Central memory CD8-positive, alpha-beta T cell (primary cell): ENCODE results near the gene SRRM1.
A peak's percentile ranks its signal among the peaks of the same experiment; 100 is the strongest.

ENCODE experiments used
- ATAC-seq: fragments of 150-1000 bp; cut with Tn5 transposase; replicated peaks from 2 replicates; pipeline ENCODE4 v1.10.0; 2022; ENCODE audit warnings: mild to moderate bottlenecking, moderate FRiP score, moderate number of reproducible peaks; ENCODE audit not compliant: poor library complexity, severe bottlenecking; ENCODE audit errors: extremely low read depth
- DNase-seq, 2 donors: peaks; one replicate each; pipeline ENCODE4 v3.0.0; 2021; ENCODE audit warnings: low spot score in 2 of 2
- H3K27ac Mint-ChIP-seq: one replicate; pipeline ENCODE4 v1.8.0; 2022; ENCODE audit warnings: low read depth, mild to moderate bottlenecking, moderate library complexity, mixed read lengths
- H3K27me3 Mint-ChIP-seq: one replicate; pipeline ENCODE4 v1.8.0; 2022; ENCODE audit warnings: mixed read lengths
- H3K36me3 Mint-ChIP-seq: one replicate; pipeline ENCODE4 v1.8.0; 2022; ENCODE audit warnings: mild to moderate bottlenecking, moderate library complexity, mixed read lengths; ENCODE audit not compliant: insufficient read depth
- H3K4me1 Mint-ChIP-seq: one replicate; pipeline ENCODE4 v1.8.0; 2022; ENCODE audit warnings: mixed read lengths
- H3K4me3 Mint-ChIP-seq: one replicate; pipeline ENCODE4 v1.8.0; 2022; ENCODE audit warnings: mild to moderate bottlenecking, moderate library complexity, mixed read lengths
- H3K9me3 Mint-ChIP-seq: one replicate; pipeline ENCODE4 v1.8.0; 2022; ENCODE audit warnings: mixed read lengths

SRRM1 gene

DNA sequence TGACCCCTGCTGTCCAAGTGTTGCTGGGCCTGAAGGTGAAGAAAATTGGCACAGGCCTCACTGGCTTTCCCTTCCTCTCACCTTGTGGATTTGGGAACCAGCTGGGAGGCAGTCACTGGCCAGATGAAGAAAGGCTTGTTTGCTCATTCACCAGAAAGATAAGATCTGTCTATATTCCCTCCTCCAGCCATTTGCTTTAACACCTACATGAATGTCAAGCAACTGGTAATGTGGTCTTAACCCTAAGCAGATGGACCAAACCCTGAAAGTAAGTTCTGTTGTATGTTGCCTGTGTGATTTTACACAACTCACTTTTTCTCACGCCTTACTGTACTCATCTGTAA is 10.3 kb upstream of the SRRM1 start:
- DNase-seq, result no peak
- no peak for ATAC-seq
- peaks cover 5% of the 10 kb centered on the region for H3K4me1 Mint-ChIP-seq
- no peak overlapping the region for H3K27ac Mint-ChIP-seq
- no peak overlapping the region for H3K4me3 Mint-ChIP-seq
- no peaks in the 10 kb centered on the region for H3K9me3 Mint-ChIP-seq
- no peaks in the 10 kb centered on the region for H3K36me3 Mint-ChIP-seq
- H3K27me3 Mint-ChIP-seq, result peaks cover 48% of the 10 kb centered on the region

DNA sequence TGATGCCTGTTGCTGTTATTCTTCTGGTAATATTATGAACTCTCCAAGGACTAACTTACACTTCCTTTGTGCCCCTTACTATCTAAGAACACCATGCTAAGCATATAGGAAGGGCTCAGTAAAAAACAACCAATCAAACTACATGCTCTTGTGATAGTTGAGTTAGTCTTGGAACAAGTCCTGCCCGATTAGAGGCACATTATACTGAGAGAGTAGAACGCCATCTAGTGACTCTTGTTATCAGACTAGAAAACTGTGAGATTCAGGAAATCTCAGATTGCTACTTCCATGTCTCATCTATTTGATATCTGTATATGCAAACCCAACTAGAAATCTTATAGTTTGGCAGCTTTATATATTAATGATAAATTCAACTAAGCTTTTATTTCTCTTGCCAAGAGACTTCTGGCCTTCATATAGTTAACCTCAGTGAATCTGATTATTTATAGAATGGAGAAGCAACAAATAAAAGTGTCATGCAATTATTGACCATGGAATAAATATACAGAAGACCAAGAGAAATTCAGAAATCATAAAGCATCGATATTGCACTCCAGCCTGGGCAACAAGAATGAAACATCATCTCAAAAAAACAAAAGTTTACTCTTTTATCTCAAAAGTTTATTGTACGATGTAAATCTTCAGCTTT is 7.8 kb upstream of the SRRM1 start:
- no peaks in the 10 kb centered on the region for H3K9me3 Mint-ChIP-seq
- ATAC-seq (no peak), DNase-seq (no peak)
- H3K4me3 Mint-ChIP-seq, result no peak overlapping the region
- H3K27me3 Mint-ChIP-seq, result peaks cover 26% of the 10 kb centered on the region
- peaks cover 5% of the 10 kb centered on the region for H3K4me1 Mint-ChIP-seq
- peaks cover 1% of the 10 kb centered on the region for H3K36me3 Mint-ChIP-seq
- no peak overlapping the region for H3K27ac Mint-ChIP-seq

DNA sequence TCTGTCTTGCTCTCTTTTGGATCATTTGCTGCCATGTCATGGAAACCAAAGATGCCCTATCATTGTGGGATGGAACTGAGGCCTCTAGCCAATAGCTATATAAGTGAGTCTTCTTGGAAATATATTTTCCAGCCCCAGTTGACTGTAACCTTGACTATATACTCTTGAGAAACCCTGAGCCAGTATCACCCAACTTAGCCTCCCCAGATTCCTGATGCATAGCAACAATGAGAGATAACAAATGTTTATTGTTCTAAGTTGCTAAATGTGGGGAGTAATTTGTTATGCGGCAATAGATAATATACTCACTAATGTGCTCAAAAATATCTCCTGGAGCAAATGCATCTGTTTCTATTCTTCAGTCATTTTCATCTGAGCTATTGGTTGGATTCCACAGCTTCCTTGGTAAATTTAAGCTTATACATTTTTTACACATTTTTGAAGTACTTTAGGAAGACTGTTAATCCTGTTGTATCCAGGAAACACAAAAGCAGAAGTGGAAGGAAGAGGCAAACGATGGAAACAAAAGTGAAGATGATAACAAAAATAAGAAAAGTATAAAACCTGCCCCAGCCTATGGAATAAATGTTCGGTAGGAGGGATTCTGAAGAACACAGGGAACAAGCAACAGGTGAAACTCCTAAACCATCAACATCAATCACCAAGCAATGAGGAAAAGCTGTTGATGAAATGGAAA is 6.3 kb upstream of the SRRM1 start:
- no peaks in the 10 kb centered on the region for H3K9me3 Mint-ChIP-seq
- H3K27me3 Mint-ChIP-seq, result peaks cover 15% of the 10 kb centered on the region
- ATAC-seq (no peak), DNase-seq (no peak)
- peaks cover 10% of the 10 kb centered on the region for H3K36me3 Mint-ChIP-seq
- no peak overlapping the region for H3K4me3 Mint-ChIP-seq
- peaks cover 13% of the 10 kb centered on the region for H3K4me1 Mint-ChIP-seq
- H3K27ac Mint-ChIP-seq, result no peak overlapping the region

DNA sequence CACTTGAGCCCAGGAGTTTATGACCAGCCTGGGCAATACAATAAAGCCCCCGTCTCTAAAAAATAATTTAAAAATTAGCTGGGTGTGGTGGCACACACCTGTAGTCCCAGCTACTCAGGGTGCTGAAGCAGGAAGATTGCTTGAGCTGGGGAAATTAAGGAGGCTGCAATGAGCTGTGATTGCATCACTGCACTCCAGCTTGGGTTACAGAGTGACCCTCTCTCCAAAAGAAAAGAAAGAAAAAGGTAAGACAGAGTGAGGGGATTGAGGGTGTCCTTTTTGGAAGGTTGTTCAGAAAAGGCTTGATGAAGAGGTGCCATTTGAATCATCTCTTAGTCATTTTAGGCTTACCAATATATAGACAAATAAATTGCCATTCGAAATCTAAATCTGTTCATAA is 4.0 kb upstream of the SRRM1 start:
- Mint-ChIP-seq H3K27ac (peak overlapping the region; percentile 53), H3K4me1 (peaks cover 14% of the 10 kb centered on the region), H3K36me3 (peaks cover 17% of the 10 kb centered on the region), H3K9me3 (no peaks in the 10 kb centered on the region), H3K27me3 (no peaks in the 10 kb centered on the region), H3K4me3 (no peak overlapping the region)
- ATAC-seq (no peak), DNase-seq (no peak)

DNA sequence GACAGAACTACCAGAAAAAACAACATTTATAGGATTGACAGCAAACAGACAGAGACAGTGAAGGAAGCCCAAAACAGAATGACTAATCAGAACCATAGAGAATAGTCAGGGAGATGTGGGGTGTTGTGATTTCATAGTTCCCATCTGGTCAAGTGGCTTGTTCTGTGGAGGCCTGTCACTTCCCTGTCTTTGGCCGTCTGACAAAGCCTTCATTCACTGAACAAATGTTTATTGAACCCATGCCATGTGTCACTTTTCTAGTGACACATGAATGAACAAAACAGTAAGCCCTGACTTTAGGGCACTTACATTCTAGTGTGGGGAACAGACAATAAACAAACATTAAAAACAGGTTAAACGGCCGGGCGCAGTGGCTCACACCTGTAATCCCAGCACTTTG is 3.2 kb upstream of the SRRM1 start:
- H3K4me3 Mint-ChIP-seq, result peak overlapping the region; percentile 83

DNA sequence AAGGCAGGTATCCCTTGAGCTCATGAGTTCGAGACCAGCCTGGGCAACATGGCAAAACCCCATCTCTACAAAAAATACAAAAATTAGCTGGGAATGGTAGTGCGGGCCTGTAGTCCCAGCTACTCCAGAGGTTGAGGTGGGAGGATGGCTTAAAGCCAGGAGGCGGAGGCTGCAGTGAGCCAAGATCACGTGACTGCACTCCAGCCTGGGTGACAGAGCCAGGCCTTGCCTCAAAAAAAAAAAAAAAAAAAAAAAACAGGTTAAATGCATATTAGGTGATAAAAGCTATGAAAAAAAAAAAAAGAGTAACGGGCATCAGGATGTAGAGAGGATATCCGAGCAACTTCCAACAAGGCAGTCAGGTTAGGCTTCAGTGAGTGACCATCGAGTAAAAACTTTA is 2.8 kb upstream of the SRRM1 start:
- Mint-ChIP-seq H3K36me3 (peaks cover 17% of the 10 kb centered on the region), H3K4me1 (peaks cover 20% of the 10 kb centered on the region), H3K4me3 (peak overlapping the region; percentile 83), H3K9me3 (no peaks in the 10 kb centered on the region), H3K27me3 (no peaks in the 10 kb centered on the region), H3K27ac (peak overlapping the region; percentile 96)
- ATAC-seq (no peak), DNase-seq (no peak)

More for the DNA sequence above, 3.2 kb upstream of the SRRM1 start:
- H3K36me3 Mint-ChIP-seq, result peaks cover 17% of the 10 kb centered on the region
- H3K4me1 Mint-ChIP-seq, result peaks cover 20% of the 10 kb centered on the region
- H3K27me3 Mint-ChIP-seq, result no peaks in the 10 kb centered on the region
- no peak overlapping the region for H3K27ac Mint-ChIP-seq
- H3K9me3 Mint-ChIP-seq, result no peaks in the 10 kb centered on the region
- no peak for ATAC-seq
- DNase-seq, result no peak

DNA sequence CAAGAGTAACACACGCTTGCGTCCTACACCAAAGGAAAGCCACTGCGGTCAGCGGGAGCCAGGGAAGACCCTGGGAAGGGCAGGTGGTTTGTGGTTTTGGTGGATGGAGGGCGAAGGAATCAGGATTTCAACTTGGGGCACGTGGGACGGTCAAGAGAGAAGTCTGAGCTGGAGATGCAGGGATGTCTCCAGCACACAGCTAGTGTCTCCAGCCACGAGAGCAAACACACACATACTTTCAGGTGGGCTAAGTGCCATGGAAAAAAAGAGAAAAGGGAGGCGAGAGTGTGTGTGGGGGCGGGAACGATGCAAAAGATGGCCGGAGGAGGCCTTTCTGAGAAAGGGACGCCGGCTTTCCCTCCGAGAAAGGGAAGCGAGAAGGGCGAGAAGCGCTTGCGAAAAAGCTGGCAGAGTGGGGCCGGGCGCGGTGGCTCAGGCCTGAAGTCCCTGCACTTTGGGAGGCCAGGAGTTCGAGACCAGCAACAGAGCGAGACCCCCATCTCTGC is 1.4 kb upstream of the SRRM1 start:
- Mint-ChIP-seq H3K4me3 (peak overlapping the region; percentile 83), H3K27me3 (no peaks in the 10 kb centered on the region), H3K27ac (peak overlapping the region; percentile 96), H3K36me3 (peaks cover 31% of the 10 kb centered on the region), H3K9me3 (no peaks in the 10 kb centered on the region), H3K4me1 (peaks cover 26% of the 10 kb centered on the region)
- DNase-seq (peak in 1 of 2 donors; percentile 18), ATAC-seq (no peak)

DNA sequence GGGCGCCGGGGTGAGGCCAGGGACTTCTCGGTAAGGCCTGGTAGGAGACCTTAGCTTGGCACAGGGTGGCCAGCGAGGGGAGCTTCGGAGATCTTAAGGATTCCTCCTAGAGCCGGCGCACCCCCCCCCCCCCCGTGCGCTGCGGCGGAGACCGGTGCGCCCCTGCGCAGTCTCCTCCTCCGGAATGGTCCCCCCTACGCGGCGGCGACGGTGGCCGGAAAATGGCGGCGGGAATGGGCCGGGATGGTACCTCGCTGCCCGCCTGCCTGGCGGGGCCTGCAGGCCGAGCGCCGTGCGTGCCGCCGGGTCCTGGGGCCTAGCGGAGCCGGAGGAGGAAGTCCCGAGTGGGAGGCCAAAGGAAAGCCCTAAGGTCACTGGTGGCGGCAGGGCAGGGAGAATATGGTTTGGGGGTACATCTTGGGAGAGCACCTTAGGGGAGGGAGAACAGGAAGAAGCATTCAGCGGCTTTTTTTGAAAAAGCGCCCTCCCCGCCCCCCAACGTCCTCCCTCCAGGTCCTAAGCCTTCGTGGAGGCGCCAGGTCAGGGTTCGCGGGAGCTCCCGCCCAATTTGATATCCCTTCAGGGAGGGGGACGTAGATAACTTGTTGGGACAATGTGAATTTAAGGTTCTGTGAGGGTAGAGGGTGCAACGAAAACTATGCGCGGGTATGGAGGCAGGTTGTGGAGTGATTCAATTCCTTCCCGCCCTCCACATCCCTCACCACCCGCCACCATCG is 429 bp downstream of the SRRM1 start:
- Mint-ChIP-seq H3K27me3 (no peaks in the 10 kb centered on the region), H3K4me3 (peak overlapping the region; percentile 83), H3K27ac (peak overlapping the region; percentile 96), H3K36me3 (peaks cover 49% of the 10 kb centered on the region), H3K4me1 (peaks cover 30% of the 10 kb centered on the region), H3K9me3 (no peaks in the 10 kb centered on the region)
- DNase-seq (no peak), ATAC-seq (peak; percentile 5)

DNA sequence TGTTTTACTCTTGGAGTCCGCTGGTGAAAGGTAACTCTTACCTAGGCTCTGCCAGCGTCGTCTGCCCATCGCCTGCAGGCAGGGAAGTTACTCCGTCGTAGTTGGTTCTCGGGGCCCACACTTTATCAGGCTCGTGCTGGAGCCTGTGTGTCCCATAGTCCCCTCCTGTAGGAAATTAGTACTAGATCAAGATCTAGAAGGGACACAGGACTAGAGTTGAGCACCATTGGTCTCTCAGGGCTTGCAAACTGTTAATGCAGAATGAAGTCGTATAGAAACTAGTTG is 940 bp downstream of the SRRM1 start:
- Mint-ChIP-seq H3K27me3 (no peaks in the 10 kb centered on the region), H3K36me3 (peaks cover 54% of the 10 kb centered on the region)

DNA sequence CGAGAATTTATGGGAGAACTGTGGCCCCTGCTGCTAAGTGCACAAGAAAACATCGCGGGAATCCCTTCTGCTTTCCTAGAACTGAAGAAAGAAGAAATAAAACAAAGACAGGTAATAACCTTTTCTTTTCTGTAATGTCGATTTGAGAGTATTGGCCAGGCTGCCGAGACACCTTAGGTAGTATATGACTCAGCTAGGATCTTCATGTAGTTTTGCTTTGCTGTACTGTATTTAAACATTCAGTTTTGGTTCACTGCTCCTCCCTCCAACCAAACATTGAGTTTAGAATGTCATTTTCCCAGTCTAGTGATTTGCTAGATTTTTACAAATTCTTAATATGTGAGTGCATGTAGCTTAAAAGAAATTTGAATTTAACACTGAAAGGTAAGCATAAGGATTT is 5.8 kb downstream of the SRRM1 start:
- Mint-ChIP-seq H3K27ac (no peak overlapping the region), H3K9me3 (no peaks in the 10 kb centered on the region), H3K27me3 (no peaks in the 10 kb centered on the region), H3K4me1 (peaks cover 27% of the 10 kb centered on the region), H3K4me3 (no peak overlapping the region), H3K36me3 (peaks cover 82% of the 10 kb centered on the region)
- ATAC-seq, result no peak
- DNase-seq, result no peak

More for the DNA sequence above, 940 bp downstream of the SRRM1 start:
- Mint-ChIP-seq H3K4me3 (peak overlapping the region; percentile 83), H3K4me1 (peaks cover 30% of the 10 kb centered on the region), H3K9me3 (no peaks in the 10 kb centered on the region), H3K27ac (peak overlapping the region; percentile 78)
- no peak for DNase-seq
- ATAC-seq, result no peak

DNA sequence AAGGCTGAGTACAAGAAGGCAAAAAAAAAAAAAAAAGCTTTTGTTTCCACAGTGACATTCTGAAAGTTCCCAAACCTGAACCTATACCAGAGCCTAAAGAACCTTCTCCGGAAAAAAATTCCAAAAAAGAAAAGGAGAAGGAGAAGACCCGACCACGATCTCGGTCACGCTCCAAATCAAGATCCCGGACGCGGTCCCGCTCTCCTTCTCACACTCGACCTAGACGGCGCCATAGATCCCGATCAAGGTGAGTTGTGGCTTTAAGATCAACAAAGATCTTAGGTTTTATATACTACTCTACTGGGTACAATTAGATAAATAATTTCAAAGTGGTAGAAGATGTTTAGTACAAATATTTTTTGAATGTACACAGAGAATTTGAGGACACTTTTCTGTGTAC is 9.3 kb downstream of the SRRM1 start:
- Mint-ChIP-seq H3K4me1 (peaks cover 26% of the 10 kb centered on the region), H3K27me3 (no peaks in the 10 kb centered on the region), H3K36me3 (peaks cover 88% of the 10 kb centered on the region), H3K9me3 (no peaks in the 10 kb centered on the region), H3K27ac (no peak overlapping the region), H3K4me3 (no peak overlapping the region)
- ATAC-seq, result no peak
- DNase-seq, result no peak

DNA sequence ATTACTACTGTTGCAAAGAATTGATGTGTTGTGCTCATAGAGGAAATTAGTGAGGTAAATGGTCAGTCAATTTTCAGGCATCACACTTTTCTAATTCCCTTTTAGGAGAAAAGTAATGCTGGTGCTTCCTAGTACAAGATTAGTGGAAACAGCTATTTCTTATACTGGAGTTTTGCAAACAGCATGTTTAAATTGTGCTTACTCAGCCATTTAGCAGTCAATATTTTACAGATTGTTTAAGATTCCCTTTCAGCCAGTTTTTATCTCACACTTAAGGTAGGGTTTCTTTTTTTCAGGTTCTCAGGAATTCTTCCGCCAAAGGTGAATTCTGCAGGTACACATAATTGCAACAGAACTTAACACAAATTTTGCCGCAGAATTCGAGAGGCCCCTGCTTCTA is 10.9 kb downstream of the SRRM1 start:
- H3K9me3 Mint-ChIP-seq, result no peaks in the 10 kb centered on the region
- no peaks in the 10 kb centered on the region for H3K27me3 Mint-ChIP-seq
- H3K36me3 Mint-ChIP-seq, result peaks cover 86% of the 10 kb centered on the region
- no peak overlapping the region for H3K27ac Mint-ChIP-seq
- H3K4me1 Mint-ChIP-seq, result peaks cover 29% of the 10 kb centered on the region
- DNase-seq (no peak), ATAC-seq (no peak)
- H3K4me3 Mint-ChIP-seq, result no peak overlapping the region

DNA sequence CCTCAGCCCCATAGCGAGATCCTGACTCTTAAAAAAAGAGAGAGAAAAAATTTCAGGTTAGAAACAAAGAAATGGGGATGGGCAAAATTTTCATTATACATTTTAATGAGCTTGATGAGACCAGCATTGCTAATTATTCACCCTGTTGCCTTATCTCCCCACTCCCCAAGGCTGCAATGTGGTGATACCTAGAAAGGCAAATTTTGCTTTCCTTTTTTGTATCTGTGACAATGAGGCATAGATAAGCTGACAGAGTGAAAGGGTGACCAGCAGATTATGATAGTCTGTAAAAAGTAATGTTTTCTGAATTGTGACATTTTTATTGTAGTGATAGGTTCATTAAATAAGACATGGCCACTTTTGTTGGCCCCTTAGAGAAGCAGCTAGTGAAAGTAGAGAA is 12.9 kb downstream of the SRRM1 start:
- no peak overlapping the region for H3K27ac Mint-ChIP-seq

More for the DNA sequence above, 12.9 kb downstream of the SRRM1 start:
- Mint-ChIP-seq H3K36me3 (peaks cover 83% of the 10 kb centered on the region), H3K9me3 (no peaks in the 10 kb centered on the region), H3K4me3 (no peak overlapping the region), H3K4me1 (peaks cover 34% of the 10 kb centered on the region), H3K27me3 (no peaks in the 10 kb centered on the region)
- DNase-seq (no peak), ATAC-seq (no peak)
